ENCODE results near the gene SPECC1L. TPM values are rescaled to one million over a fixed set of nuclear protein-coding genes. Genes with fewer than 3 reads are reported as not detected.

Gene SPECC1L
- total RNA-seq, 1 experiment from 2014 or later, result 14.1 TPM

- no peak for ATAC-seq
- no peak overlapping the region for H3K27ac ChIP-seq (ENCODE audit: low read length)
- no peaks in the 10 kb centered on the region for H4K20me1 ChIP-seq (ENCODE audit: low read length)
- TF ChIP-seq CTCF (conservative IDR thresholded peaks at IDR 0.05; ENCODE audit: low read depth, low read length), result no peak
- TF ChIP-seq EZH2 (IDR thresholded peaks at IDR 0.05; ENCODE audit: low read length, unreplicated experiment), result no peak
- TF ChIP-seq EZH2phosphoT487 (IDR thresholded peaks at IDR 0.05; ENCODE audit: borderline replicate concordance, low read length), result no peak
- no TSS peak for BruUV-seq (replicated peaks)
- H3K36me3 ChIP-seq (ENCODE audit: low read depth, low read length), result no peaks in the 10 kb centered on the region
- H3F3A ChIP-seq (ENCODE audit: low read length, unreplicated experiment), result no peaks in the 10 kb centered on the region
- no peaks in the 10 kb centered on the region for H3K9me3 ChIP-seq (ENCODE audit: low read length)
- no peak for DNase-seq
- H3K9me2 ChIP-seq (replicated peaks; ENCODE audit: low read length), result no peaks in the 10 kb centered on the region
- H3K9ac ChIP-seq (ENCODE audit: low read length), result no peak overlapping the region
- no peak overlapping the region for H3K4me3 ChIP-seq (ENCODE audit: low read length)
- no peak overlapping the region for H2AFZ ChIP-seq (ENCODE audit: low read length)
- ChIA-PET CTCF (no interaction called here), POLR2A (ENCODE audit: unreplicated experiment) (no interaction called here)
- intact Hi-C loops (cut with micrococcal nuclease), result no loop called here
- no peaks in the 10 kb centered on the region for H3K4me1 ChIP-seq (ENCODE audit: insufficient read depth, low read length)
- no peaks in the 10 kb centered on the region for H3K79me2 ChIP-seq (ENCODE audit: low read length)
- no peak overlapping the region for H3K4me2 ChIP-seq (ENCODE audit: low read length)
- H3K27me3 ChIP-seq (ENCODE audit: low read length), result no peaks in the 10 kb centered on the region
Measured at GRCh38 chr22:24414984-24415945, 144.6 kb downstream of the SPECC1L start.

DNA sequence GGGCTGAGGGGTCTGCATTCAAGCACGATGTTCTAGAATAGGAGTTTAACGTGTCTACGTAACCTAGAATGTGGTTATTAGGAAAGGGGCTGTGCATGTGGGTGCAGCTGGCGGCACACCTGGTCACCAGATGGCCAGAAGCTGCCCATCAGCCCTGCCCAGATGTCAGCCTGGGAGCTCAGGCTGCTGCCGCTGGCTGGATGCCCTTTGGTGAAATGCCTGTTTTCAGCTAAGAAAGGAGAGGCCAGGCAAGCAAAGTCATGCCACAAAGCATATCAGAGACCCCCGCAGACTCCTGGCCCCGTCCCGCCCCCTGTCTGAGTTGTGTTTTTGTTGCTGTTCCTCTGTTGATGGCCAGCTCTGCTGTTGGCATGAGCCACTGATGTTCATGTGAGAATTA lies 145.5 kb downstream of the SPECC1L start:
- no TSS peak for BruUV-seq (replicated peaks)
- Histone ChIP-seq H2AFZ (ENCODE audit: low read length) (no peak overlapping the region), H3K9me2 (replicated peaks; ENCODE audit: low read length) (no peaks in the 10 kb centered on the region), H3F3A (ENCODE audit: low read length, unreplicated experiment) (no peaks in the 10 kb centered on the region), H3K4me2 (ENCODE audit: low read length) (no peak overlapping the region), H3K9me3 (ENCODE audit: low read length) (no peaks in the 10 kb centered on the region), H3K4me3 (ENCODE audit: low read length) (no peak overlapping the region), H3K36me3 (ENCODE audit: low read depth, low read length) (no peaks in the 10 kb centered on the region), H3K79me2 (ENCODE audit: low read length) (no peaks in the 10 kb centered on the region), H3K27ac (ENCODE audit: low read length) (no peak overlapping the region), H3K4me1 (ENCODE audit: insufficient read depth, low read length) (no peaks in the 10 kb centered on the region), H4K20me1 (ENCODE audit: low read length) (no peaks in the 10 kb centered on the region), H3K9ac (ENCODE audit: low read length) (no peak overlapping the region), H3K27me3 (ENCODE audit: low read length) (no peaks in the 10 kb centered on the region)
- DNase-seq (no peak), ATAC-seq (no peak)
- ChIA-PET CTCF (no interaction called here), POLR2A (ENCODE audit: unreplicated experiment) (no interaction called here)
- intact Hi-C loops (cut with micrococcal nuclease), result no loop called here
- TF ChIP-seq EZH2phosphoT487 (IDR thresholded peaks at IDR 0.05; ENCODE audit: borderline replicate concordance, low read length), result no peak
- TF ChIP-seq CTCF (conservative IDR thresholded peaks at IDR 0.05; ENCODE audit: low read depth, low read length), result no peak
- no peak for TF ChIP-seq EZH2 (IDR thresholded peaks at IDR 0.05; ENCODE audit: low read length, unreplicated experiment)

DNA sequence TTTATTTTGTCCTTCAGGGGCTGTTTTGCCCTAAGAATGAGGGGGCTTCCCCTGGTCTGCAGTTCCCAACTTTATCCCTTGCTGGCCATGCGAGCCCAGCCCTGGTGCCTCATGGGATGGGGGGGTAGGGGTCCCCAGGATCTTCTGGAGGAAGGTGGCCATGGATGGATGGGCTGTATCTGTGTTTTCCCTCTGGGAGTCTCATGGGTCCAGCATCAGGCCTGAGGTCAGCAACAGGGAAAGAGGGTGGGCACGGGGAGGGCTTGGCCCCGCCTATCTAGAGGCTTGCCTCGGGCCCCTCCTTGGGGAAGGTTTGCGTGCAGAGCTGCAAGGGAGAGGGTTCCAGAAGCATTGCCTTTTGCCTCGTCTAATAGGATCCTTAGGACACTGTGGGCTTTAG lies 146.0 kb downstream of the SPECC1L start:
- CTCF ChIA-PET, result no interaction called here
- POLR2A ChIA-PET (ENCODE audit: unreplicated experiment), result no interaction called here
- no peaks in the 10 kb centered on the region for H3K4me1 ChIP-seq (ENCODE audit: insufficient read depth, low read length)
- intact Hi-C loops (cut with micrococcal nuclease), result no loop called here
- H3K9me3 ChIP-seq (ENCODE audit: low read length), result no peaks in the 10 kb centered on the region
- H3K79me2 ChIP-seq (ENCODE audit: low read length), result no peaks in the 10 kb centered on the region
- H3K9me2 ChIP-seq (replicated peaks; ENCODE audit: low read length), result no peaks in the 10 kb centered on the region
- no TSS peak for BruUV-seq (replicated peaks)
- H3K4me2 ChIP-seq (ENCODE audit: low read length), result no peak overlapping the region
- no peak overlapping the region for H3K27ac ChIP-seq (ENCODE audit: low read length)
- no peak overlapping the region for H3K9ac ChIP-seq (ENCODE audit: low read length)
- no peak overlapping the region for H3K4me3 ChIP-seq (ENCODE audit: low read length)
- TF ChIP-seq EZH2 (IDR thresholded peaks at IDR 0.05; ENCODE audit: low read length, unreplicated experiment), result no peak
- no peak for TF ChIP-seq CTCF (conservative IDR thresholded peaks at IDR 0.05; ENCODE audit: low read depth, low read length)
- no peak for TF ChIP-seq EZH2phosphoT487 (IDR thresholded peaks at IDR 0.05; ENCODE audit: borderline replicate concordance, low read length)
- H2AFZ ChIP-seq (ENCODE audit: low read length), result no peak overlapping the region
- H4K20me1 ChIP-seq (ENCODE audit: low read length), result no peaks in the 10 kb centered on the region
- H3F3A ChIP-seq (ENCODE audit: low read length, unreplicated experiment), result no peaks in the 10 kb centered on the region
- ATAC-seq, result no peak
- no peak for DNase-seq
- H3K27me3 ChIP-seq (ENCODE audit: low read length), result no peaks in the 10 kb centered on the region
- no peaks in the 10 kb centered on the region for H3K36me3 ChIP-seq (ENCODE audit: low read depth, low read length)

All from PC-3 (cell line).